Neural progenitor cell (in vitro differentiated cells): ENCODE data around the gene PPP4R1.

Experiments used
- EZH2phosphoT487 ChIP-seq: fragments of 200-600 bp; sonication (generic); IDR thresholded peaks from 2 replicates; pipeline ENCODE4 v1.6.1; 2017; ENCODE audit warnings: antibody characterized with exemption
- TF ChIP-seq, protein P1 (sequence below): fragments of 200-600 bp; sonication (generic); IDR thresholded peaks from 2 replicates; pipeline ENCODE4 v1.5.1; 2017; ENCODE audit warnings: antibody characterized with exemption, mild to moderate bottlenecking

DNA sequence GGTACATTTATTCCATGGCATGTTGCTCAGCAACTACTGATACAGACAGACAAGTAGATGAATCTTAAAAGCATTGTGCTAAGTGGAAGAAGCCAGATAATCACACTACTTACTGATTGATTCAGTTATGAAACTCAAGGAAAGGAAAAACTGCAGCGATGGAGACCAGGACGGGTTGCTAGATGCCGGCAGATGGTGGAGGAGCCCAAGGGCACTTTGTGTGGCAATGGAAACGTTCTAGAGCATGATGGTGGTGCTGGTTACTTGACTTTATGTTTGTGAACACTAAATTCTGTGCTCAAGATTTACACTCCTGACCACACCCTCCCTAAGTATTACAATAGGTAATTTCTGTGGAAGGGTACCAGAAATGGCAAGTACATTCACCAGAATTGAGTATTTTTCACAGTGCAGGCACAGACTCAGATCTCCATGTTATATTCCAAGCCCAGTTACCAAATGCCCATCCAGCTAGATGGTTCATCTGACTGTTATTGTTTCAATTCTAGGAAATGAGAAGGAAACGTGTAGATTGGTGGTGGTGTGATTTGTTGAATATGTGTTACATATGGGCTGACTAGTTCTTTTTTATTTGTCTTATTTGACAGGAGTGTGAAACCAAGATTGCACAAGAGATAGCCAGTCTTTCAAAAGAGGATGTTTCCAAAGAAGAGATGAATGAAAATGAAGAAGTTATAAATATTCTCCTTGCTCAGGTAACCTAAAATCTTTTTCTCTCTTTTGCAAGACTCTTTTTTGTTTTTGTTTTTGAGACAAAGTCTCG is 83.9 kb downstream of the PPP4R1 start:
- TF ChIP-seq, protein P1, sequence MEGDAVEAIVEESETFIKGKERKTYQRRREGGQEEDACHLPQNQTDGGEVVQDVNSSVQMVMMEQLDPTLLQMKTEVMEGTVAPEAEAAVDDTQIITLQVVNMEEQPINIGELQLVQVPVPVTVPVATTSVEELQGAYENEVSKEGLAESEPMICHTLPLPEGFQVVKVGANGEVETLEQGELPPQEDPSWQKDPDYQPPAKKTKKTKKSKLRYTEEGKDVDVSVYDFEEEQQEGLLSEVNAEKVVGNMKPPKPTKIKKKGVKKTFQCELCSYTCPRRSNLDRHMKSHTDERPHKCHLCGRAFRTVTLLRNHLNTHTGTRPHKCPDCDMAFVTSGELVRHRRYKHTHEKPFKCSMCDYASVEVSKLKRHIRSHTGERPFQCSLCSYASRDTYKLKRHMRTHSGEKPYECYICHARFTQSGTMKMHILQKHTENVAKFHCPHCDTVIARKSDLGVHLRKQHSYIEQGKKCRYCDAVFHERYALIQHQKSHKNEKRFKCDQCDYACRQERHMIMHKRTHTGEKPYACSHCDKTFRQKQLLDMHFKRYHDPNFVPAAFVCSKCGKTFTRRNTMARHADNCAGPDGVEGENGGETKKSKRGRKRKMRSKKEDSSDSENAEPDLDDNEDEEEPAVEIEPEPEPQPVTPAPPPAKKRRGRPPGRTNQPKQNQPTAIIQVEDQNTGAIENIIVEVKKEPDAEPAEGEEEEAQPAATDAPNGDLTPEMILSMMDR = no peak
- no peak for TF ChIP-seq EZH2phosphoT487
